Upper lobe of right lung (tissue), 1 donor: ENCODE data around the gene SIRPG. TPM values are rescaled to one million over a fixed set of nuclear protein-coding genes. Genes with fewer than 3 reads are reported as not detected.

Experiments used
- ATAC-seq: fragments of 200-7000 bp; cut with Tn5 transposase; one replicate; pipeline ENCODE4 v1.9.1; 2020; ENCODE audit warnings: mild to moderate bottlenecking, moderate library complexity
- DNase-seq: peaks from one replicate; pipeline ENCODE4 v3.0.0-alpha.2; 2020
- H3K27ac ChIP-seq: fragments of 200-600 bp; one replicate; pipeline ENCODE4 v1.8.0; 2022
- H3K27me3 ChIP-seq: fragments of 200-600 bp; one replicate; pipeline ENCODE4 v1.8.0; 2022; ENCODE audit warnings: mild to moderate bottlenecking
- H3K36me3 ChIP-seq: fragments of 200-600 bp; one replicate; pipeline ENCODE4 v1.8.0; 2022
- H3K4me1 ChIP-seq: fragments of 200-600 bp; one replicate; pipeline ENCODE4 v1.8.0; 2022
- H3K4me3 ChIP-seq: fragments of 200-600 bp; one replicate; pipeline ENCODE4 v1.8.0; 2022; ENCODE audit warnings: mild to moderate bottlenecking
- H3K9me3 ChIP-seq: fragments of 200-600 bp; one replicate; pipeline ENCODE4 v1.8.0; 2022
- intact Hi-C: fragments of 100-400 bp; cut with DNase I; formaldehyde crosslinking; loops from one replicate; pipeline ENCODE4 v1.11.0; 2022
- total RNA-seq: library from RNA; stranded (reverse); fragmentation: NEBNext Ultra II Directional; extraction: Animal tissue kit (Norgen Biotek cat#: 25700); gene quantifications from one replicate; pipeline ENCODE4 v1.2.1, GENCODE V29; 2021
- TF ChIP-seq, protein P1 (sequence below): fragments of 200-600 bp; IDR thresholded peaks from one replicate; pipeline ENCODE4 v1.8.0; 2022; ENCODE audit warnings: antibody characterized with exemption
- donor health status: DM: no; HTN: yes; CAD: no; lungs with severe emphysema.

The SIRPG gene
- total RNA-seq, 1 donor from 2014 or later = 0.81 TPM

DNA sequence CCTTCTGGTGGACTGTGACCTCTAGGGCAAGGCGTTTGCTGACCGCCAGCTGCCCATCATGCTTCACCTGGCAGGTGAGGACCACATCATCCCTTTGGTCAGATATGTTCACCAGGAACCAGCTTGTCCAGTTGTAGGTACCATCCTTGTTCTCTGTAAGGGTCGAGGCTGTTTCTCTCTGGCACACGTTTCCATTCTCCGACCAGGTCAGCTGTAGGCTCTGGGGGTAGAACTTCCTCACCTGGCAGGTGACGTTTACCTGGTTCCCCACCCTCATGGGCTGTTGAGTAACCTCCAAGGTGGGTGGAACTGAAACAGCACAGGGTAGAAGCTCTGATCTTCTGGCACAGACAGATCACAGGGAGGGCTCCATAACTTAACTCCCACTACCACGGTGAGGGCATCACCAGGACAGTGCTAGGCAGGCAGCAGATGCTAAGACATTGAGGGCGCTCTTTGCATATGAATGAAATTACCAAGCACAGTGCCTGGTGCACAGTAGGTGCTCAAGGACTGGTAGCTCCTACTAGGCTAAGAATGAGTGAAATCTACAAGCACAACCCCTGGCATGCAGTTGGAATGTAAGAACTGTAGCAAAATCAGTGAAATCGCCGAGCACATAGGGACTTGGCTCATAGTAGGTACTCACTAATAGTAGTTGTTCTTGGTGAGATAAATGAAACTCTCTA is 22.1 kb downstream of the SIRPG start:
- intact Hi-C loops = loop anchor here (10.0 kb wide), 1 partner anchor 61 kb away; no protein-coding TSS in a partner anchor
- Histone ChIP-seq H3K27me3 (no peaks in the 10 kb centered on the region), H3K9me3 (no peaks in the 10 kb centered on the region), H3K4me3 (no peak overlapping the region), H3K36me3 (no peaks in the 10 kb centered on the region), H3K4me1 (no peaks in the 10 kb centered on the region), H3K27ac (no peak overlapping the region)
- ATAC-seq (no peak), DNase-seq (no peak)
- TF ChIP-seq, protein P1, sequence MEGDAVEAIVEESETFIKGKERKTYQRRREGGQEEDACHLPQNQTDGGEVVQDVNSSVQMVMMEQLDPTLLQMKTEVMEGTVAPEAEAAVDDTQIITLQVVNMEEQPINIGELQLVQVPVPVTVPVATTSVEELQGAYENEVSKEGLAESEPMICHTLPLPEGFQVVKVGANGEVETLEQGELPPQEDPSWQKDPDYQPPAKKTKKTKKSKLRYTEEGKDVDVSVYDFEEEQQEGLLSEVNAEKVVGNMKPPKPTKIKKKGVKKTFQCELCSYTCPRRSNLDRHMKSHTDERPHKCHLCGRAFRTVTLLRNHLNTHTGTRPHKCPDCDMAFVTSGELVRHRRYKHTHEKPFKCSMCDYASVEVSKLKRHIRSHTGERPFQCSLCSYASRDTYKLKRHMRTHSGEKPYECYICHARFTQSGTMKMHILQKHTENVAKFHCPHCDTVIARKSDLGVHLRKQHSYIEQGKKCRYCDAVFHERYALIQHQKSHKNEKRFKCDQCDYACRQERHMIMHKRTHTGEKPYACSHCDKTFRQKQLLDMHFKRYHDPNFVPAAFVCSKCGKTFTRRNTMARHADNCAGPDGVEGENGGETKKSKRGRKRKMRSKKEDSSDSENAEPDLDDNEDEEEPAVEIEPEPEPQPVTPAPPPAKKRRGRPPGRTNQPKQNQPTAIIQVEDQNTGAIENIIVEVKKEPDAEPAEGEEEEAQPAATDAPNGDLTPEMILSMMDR = no peak

- H3K36me3 ChIP-seq = no peaks in the 10 kb centered on the region
- no peak overlapping the region for H3K27ac ChIP-seq
- no peaks in the 10 kb centered on the region for H3K27me3 ChIP-seq
- TF ChIP-seq, protein P1 = no peak
- no peak overlapping the region for H3K4me3 ChIP-seq
- intact Hi-C loops = loop anchor here (10.0 kb wide), 1 partner anchor 59 kb away; no protein-coding TSS in a partner anchor
- ATAC-seq (no peak), DNase-seq (no peak)
- no peaks in the 10 kb centered on the region for H3K9me3 ChIP-seq
- no peaks in the 10 kb centered on the region for H3K4me1 ChIP-seq
These were observed 24.0 kb downstream of the SIRPG start for GRCh38 chr20:1633535-1633934.

GRCh38 chr20:1632178-1632577 is 25.4 kb downstream of the SIRPG start:
- intact Hi-C loops = loop anchor here (10.0 kb wide), 1 partner anchor 57 kb away; no protein-coding TSS in a partner anchor
- Histone ChIP-seq H3K36me3 (no peaks in the 10 kb centered on the region), H3K9me3 (no peaks in the 10 kb centered on the region), H3K4me1 (no peaks in the 10 kb centered on the region), H3K4me3 (no peak overlapping the region), H3K27ac (no peak overlapping the region), H3K27me3 (no peaks in the 10 kb centered on the region)
- ATAC-seq (no peak), DNase-seq (no peak)
- TF ChIP-seq, protein P1 = no peak

DNA sequence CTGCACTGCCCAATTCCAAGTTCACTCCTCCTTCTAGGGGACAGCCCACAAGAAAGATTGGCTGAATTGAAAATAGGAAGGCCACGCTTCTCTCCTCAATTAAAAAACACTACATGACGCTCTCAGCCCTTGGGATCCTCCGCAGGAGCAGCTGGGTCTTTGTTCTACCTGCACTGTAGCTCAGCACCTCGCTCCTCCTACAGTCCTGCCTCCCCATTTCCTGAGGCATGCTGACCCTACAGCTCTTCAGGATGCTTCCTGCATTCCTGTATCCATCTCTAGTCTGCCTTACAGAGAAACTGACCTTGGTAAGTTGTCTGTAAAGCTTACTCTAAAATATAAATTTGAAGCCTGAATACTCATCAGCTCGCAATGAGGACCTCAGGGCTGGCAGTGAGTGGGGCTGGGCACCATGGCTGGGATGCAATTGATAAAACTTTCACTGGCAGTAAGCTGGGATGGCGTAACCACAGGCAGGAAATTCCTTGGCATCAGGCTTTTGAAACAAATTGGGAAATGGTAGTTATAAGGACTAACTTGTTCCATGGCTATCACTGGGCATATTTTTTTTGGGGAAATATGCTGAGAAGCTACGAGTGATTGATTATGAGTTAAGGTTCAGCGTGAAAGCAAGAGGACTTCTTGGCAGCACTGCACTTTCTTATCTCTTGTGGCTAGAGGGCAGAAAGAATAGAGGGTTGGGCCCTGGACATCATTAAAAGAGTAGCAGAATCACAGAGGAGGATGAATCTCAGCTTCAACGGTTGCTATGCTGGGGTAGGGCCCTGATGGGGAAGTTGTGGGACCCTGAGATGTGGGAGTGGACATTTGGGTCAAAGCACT is 26.0 kb downstream of the SIRPG start:
- Histone ChIP-seq H3K9me3 (no peaks in the 10 kb centered on the region), H3K27ac (no peak overlapping the region), H3K27me3 (no peaks in the 10 kb centered on the region), H3K4me3 (no peak overlapping the region), H3K4me1 (no peaks in the 10 kb centered on the region), H3K36me3 (no peaks in the 10 kb centered on the region)
- intact Hi-C loops = loop anchor here (10.0 kb wide), 1 partner anchor 57 kb away; no protein-coding TSS in a partner anchor
- TF ChIP-seq, protein P1 = no peak
- ATAC-seq (no peak), DNase-seq (no peak)

DNA sequence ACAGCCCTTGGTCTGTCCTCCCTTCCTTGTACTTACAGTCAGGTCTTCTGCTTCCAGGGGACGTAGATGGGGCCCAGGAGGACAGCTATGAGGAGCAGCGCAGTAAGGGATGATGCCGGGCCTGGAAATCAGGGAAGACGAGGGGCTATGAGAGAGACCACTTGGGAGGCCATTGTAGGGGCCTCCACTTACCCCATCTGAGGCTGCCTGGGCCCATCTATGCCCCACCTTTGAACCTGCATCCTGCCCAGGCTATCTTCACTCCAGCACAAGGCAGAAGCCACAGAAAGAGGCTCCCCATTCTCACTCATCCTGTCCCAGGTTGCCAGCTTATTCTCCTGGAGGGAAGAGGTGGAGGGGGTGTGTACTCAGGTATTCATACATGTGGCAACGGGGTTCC is 27.4 kb downstream of the SIRPG start:
- Histone ChIP-seq H3K27ac (no peak overlapping the region), H3K4me3 (no peak overlapping the region), H3K4me1 (no peaks in the 10 kb centered on the region), H3K9me3 (no peaks in the 10 kb centered on the region), H3K27me3 (no peaks in the 10 kb centered on the region), H3K36me3 (no peaks in the 10 kb centered on the region)
- DNase-seq = no peak
- TF ChIP-seq, protein P1 = no peak
- intact Hi-C loops = loop anchor here (10.0 kb wide), 1 partner anchor 55 kb away; no protein-coding TSS in a partner anchor
- ATAC-seq = no peak
